OCI-LY3 (cell line): Measurements from ENCODE around the gene ARHGAP8.

Experiments used
- H2AFZ ChIP-seq: fragments of 200-600, 300-600 bp; shearing (Covaris generic); 2 replicates; pipeline ENCODE4 v1.6.0; 2014; ENCODE audit warnings: antibody characterized with exemption, low read depth, low read length
- H3K27ac ChIP-seq: fragments of 200-600, 300-600 bp; sonication (generic); 2 replicates; pipeline ENCODE4 v1.5.1; 2014; ENCODE audit warnings: mild to moderate bottlenecking, low read length, moderate library complexity, mixed read lengths
- H3K27me3 ChIP-seq: fragments of 200-600, 300-600 bp; sonication (generic); 2 replicates; pipeline ENCODE4 v1.6.1; 2014; ENCODE audit warnings: low read depth, low read length, mixed read lengths
- H3K36me3 ChIP-seq: fragments of 200-600, 300-600 bp; sonication (generic); replicated peaks from 2 replicates; pipeline ENCODE3; 2014; ENCODE audit warnings: low read depth, low read length, mixed read lengths
- H3K4me1 ChIP-seq: fragments of 300-600, 200-600 bp; sonication (generic); 2 replicates; pipeline ENCODE4 v1.6.1; 2014; ENCODE audit warnings: low read length, mixed read lengths
- H3K4me2 ChIP-seq: fragments of 200-600, 300-600 bp; sonication (generic); 2 replicates; pipeline ENCODE4 v1.6.1; 2014; ENCODE audit warnings: low read length, mixed read lengths
- H3K4me3 ChIP-seq: fragments of 300-600, 200-600 bp; sonication (generic); 2 replicates; pipeline ENCODE4 v1.5.1; 2014; ENCODE audit warnings: antibody characterized with exemption, mild to moderate bottlenecking, low read length, moderate library complexity
- H3K79me2 ChIP-seq: fragments of 300-600, 200-600 bp; shearing (Covaris generic); 2 replicates; pipeline ENCODE4 v1.6.1; 2014; ENCODE audit warnings: mild to moderate bottlenecking, low read length, mixed read lengths
- H3K9ac ChIP-seq: fragments of 300-600, 200-600 bp; shearing (Covaris generic); 2 replicates; pipeline ENCODE4 v1.6.0; 2014; ENCODE audit warnings: mild to moderate bottlenecking, low read length, moderate library complexity
- H3K9me3 ChIP-seq: fragments of 200-600, 300-600 bp; shearing (Covaris generic); 2 replicates; pipeline ENCODE4 v1.6.1; 2014; ENCODE audit warnings: low read length, mixed read lengths; ENCODE audit not compliant: insufficient read depth
- H4K20me1 ChIP-seq: fragments of 200-600, 300-600 bp; sonication (generic); 2 replicates; pipeline ENCODE4 v1.6.1; 2016; ENCODE audit warnings: low read length, mixed read lengths; ENCODE audit not compliant: insufficient read depth
- EZH2phosphoT487 ChIP-seq: fragments of 200-600 bp; shearing (Covaris generic); IDR thresholded peaks from 2 replicates; pipeline ENCODE4 v1.6.1; 2018; ENCODE audit warnings: antibody characterized with exemption, mixed run types, low read depth
- TF ChIP-seq, protein P1 (sequence below): fragments of 200-600, 300-600 bp; sonication (generic); IDR thresholded peaks from 2 replicates; pipeline ENCODE4 v1.5.1; 2014; ENCODE audit warnings: antibody characterized with exemption, low read length, low read depth

Gene ARHGAP8

DNA sequence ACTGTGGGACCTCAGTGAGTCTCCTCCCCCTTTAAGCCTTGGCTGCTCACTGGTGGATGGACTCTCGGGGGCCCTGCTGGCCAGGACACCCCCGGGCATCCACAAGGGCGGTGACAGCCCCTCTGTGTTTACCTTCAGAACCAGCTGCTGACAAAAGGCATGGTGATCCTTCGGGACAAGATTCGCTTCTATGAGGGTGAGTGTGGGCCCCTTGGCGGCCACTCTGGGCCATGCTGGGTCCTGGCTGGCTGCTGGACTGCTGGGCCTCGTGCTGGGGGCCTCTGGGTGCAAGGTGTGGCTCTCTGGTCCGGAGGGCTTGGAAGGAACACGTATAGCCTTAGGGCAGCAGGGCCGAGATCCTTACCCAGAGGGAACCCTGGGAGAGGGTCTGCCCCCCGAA, 25.9 kb upstream of the ARHGAP8 start:
- H3K79me2 ChIP-seq, result no peaks in the 10 kb centered on the region
- no peak overlapping the region for H3K9ac ChIP-seq
- H3K4me3 ChIP-seq, result no peak overlapping the region
- TF ChIP-seq EZH2phosphoT487, result no peak
- TF ChIP-seq, protein P1, sequence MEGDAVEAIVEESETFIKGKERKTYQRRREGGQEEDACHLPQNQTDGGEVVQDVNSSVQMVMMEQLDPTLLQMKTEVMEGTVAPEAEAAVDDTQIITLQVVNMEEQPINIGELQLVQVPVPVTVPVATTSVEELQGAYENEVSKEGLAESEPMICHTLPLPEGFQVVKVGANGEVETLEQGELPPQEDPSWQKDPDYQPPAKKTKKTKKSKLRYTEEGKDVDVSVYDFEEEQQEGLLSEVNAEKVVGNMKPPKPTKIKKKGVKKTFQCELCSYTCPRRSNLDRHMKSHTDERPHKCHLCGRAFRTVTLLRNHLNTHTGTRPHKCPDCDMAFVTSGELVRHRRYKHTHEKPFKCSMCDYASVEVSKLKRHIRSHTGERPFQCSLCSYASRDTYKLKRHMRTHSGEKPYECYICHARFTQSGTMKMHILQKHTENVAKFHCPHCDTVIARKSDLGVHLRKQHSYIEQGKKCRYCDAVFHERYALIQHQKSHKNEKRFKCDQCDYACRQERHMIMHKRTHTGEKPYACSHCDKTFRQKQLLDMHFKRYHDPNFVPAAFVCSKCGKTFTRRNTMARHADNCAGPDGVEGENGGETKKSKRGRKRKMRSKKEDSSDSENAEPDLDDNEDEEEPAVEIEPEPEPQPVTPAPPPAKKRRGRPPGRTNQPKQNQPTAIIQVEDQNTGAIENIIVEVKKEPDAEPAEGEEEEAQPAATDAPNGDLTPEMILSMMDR, result no peak
- H4K20me1 ChIP-seq, result no peaks in the 10 kb centered on the region
- H3K9me3 ChIP-seq, result no peaks in the 10 kb centered on the region
- H3K4me2 ChIP-seq, result no peak overlapping the region
- no peaks in the 10 kb centered on the region for H3K36me3 ChIP-seq
- H3K27me3 ChIP-seq, result no peaks in the 10 kb centered on the region
- H3K27ac ChIP-seq, result no peak overlapping the region
- H3K4me1 ChIP-seq, result no peaks in the 10 kb centered on the region
- H2AFZ ChIP-seq, result no peak overlapping the region

DNA sequence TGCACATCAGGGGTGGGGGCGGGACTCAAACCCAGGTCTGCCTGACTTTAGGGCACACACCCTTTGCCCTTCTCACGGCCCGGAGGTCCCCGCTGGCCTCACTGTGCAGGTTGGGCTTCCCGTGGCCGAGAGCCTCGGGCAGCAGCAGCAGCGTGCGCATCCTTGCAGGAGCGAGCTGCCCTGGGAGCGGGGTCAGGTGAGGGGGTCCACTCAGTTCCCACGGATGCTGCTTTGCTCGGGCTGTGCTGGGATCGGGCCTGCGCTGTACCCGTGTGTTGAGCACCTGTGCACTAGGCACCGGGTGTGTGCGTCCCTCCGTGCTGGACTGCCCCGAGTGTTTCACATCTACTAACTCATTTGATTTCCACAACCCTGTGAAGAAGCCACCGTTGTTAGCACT, 25.2 kb upstream of the ARHGAP8 start:
- no peaks in the 10 kb centered on the region for H3K79me2 ChIP-seq
- no peak overlapping the region for H3K4me2 ChIP-seq
- H3K4me3 ChIP-seq, result no peak overlapping the region
- H2AFZ ChIP-seq, result no peak overlapping the region
- no peak overlapping the region for H3K9ac ChIP-seq
- no peaks in the 10 kb centered on the region for H3K9me3 ChIP-seq
- H3K27me3 ChIP-seq, result no peaks in the 10 kb centered on the region
- no peaks in the 10 kb centered on the region for H3K4me1 ChIP-seq
- H3K27ac ChIP-seq, result no peak overlapping the region
- H4K20me1 ChIP-seq, result no peaks in the 10 kb centered on the region
- TF ChIP-seq EZH2phosphoT487, result no peak
- TF ChIP-seq, protein P1, result no peak
- no peaks in the 10 kb centered on the region for H3K36me3 ChIP-seq

DNA sequence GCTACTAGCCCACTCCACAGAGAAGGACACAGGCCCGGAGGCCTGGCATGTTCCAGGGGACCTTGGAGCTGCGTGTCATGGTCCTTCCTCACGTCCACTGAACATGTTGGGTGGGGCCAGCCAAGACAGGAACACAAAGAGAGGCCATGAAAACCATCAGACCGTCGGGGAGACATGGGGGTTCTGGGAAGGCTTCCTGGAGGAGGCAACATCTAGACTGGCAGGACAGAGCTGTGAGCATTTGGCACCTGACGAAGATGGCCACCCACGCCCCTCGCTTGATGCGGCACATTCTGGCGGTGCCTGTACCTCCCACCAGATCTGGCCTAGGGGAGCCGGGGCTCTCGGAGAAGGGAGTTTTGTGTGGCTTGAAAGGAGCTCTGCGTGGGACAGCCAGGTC, 24.7 kb upstream of the ARHGAP8 start:
- TF ChIP-seq, protein P1, result no peak
- no peak for TF ChIP-seq EZH2phosphoT487

DNA sequence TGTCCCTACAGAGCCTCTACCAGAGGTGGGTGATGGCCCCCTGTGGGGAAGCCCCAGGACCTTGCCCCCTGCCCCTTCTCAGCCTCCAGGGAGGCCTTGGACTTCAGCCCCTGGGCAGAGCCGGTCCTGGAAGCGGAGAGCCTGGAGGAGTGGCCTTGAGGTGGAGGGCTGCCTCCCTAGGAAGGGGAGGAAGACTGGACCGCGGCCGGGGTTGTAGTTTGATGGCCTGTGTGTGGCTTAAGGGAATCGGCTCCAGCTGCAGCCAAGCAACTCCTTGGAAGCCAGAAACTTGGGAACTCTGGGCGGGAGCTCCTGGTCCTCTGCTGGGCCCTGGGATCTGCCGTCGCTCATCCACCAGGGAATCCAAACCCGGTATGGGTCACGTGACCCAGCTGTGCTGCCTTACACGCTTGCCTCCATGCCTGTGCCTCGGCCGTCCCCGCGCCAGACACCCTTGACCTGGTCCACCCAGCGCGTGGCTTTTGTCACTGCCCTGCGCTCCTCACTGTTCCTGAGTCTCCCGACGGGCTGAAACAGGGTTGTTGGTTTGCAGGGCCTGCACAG, 23.5 kb upstream of the ARHGAP8 start:
- H4K20me1 ChIP-seq, result no peaks in the 10 kb centered on the region
- H3K79me2 ChIP-seq, result no peaks in the 10 kb centered on the region
- no peak overlapping the region for H3K9ac ChIP-seq
- H3K9me3 ChIP-seq, result no peaks in the 10 kb centered on the region
- no peaks in the 10 kb centered on the region for H3K27me3 ChIP-seq
- H2AFZ ChIP-seq, result no peak overlapping the region
- no peaks in the 10 kb centered on the region for H3K36me3 ChIP-seq
- H3K4me2 ChIP-seq, result no peak overlapping the region
- H3K4me3 ChIP-seq, result no peak overlapping the region
- no peak for TF ChIP-seq EZH2phosphoT487
- TF ChIP-seq, protein P1, result no peak
- no peak overlapping the region for H3K27ac ChIP-seq
- H3K4me1 ChIP-seq, result no peaks in the 10 kb centered on the region

More for the DNA sequence above, 24.7 kb upstream of the ARHGAP8 start:
- Histone ChIP-seq H4K20me1 (no peaks in the 10 kb centered on the region), H3K4me3 (no peak overlapping the region), H2AFZ (no peak overlapping the region), H3K79me2 (no peaks in the 10 kb centered on the region), H3K27me3 (no peaks in the 10 kb centered on the region), H3K9ac (no peak overlapping the region), H3K36me3 (no peaks in the 10 kb centered on the region), H3K27ac (no peak overlapping the region), H3K4me2 (no peak overlapping the region), H3K9me3 (no peaks in the 10 kb centered on the region), H3K4me1 (no peaks in the 10 kb centered on the region)
